Natural killer cell (primary cell): ENCODE results near the gene ADAMTS17. TPM values are rescaled to one million over a fixed set of nuclear protein-coding genes. Genes with fewer than 3 reads are reported as not detected.

ENCODE experiments used
- ATAC-seq, 3 donors: fragments of 150-1000 bp in 2 of 3; fragments of 200-7000 bp in 1 of 3; cut with Tn5 transposase; 1 replicate in 1 of 3; 2 replicates in 2 of 3; pipeline ENCODE4 v1.10.0; 2021; ENCODE audit warnings: mild to moderate bottlenecking in 2 of 3, moderate library complexity in 2 of 3
- DNase-seq, 2 donors: peaks; one replicate each; pipeline versions ENCODE4 v3.0.0 to v3.0.0-alpha.2; 2013 to 2021; ENCODE audit warnings: mixed read lengths in 1 of 2
- H3K27ac ChIP-seq: one replicate; pipeline ENCODE4 v1.5.1; 2013; ENCODE audit warnings: mild to moderate bottlenecking, low read length
- H3K27me3 ChIP-seq: one replicate; pipeline ENCODE4 v1.6.1; 2013; ENCODE audit warnings: low read length; ENCODE audit not compliant: control insufficient read depth, insufficient read depth
- H3K36me3 ChIP-seq: one replicate; pipeline ENCODE4 v1.6.1; 2013; ENCODE audit warnings: low read length; ENCODE audit not compliant: control insufficient read depth, insufficient read depth
- H3K4me1 ChIP-seq: one replicate; pipeline ENCODE4 v1.6.1; 2013; ENCODE audit warnings: low read length; ENCODE audit not compliant: control insufficient read depth, insufficient read depth
- H3K4me3 ChIP-seq: one replicate; pipeline ENCODE4 v1.5.1; 2013; ENCODE audit warnings: low read length
- H3K9me3 ChIP-seq: one replicate; pipeline ENCODE4 v1.6.1; 2013; ENCODE audit warnings: low read length; ENCODE audit not compliant: control insufficient read depth, insufficient read depth
- H3K27ac Mint-ChIP-seq, 2 donors: one replicate each; pipeline ENCODE4 v1.8.0; 2022; ENCODE audit warnings: mild to moderate bottlenecking in 2 of 2, mixed read lengths in 2 of 2, moderate library complexity in 1 of 2
- H3K27me3 Mint-ChIP-seq, 2 donors: one replicate each; pipeline ENCODE4 v1.8.0; 2022; ENCODE audit warnings: low read depth in 2 of 2, mixed read lengths in 2 of 2
- H3K36me3 Mint-ChIP-seq: one replicate; pipeline ENCODE4 v1.8.0; 2022; ENCODE audit warnings: mixed read lengths
- H3K4me1 Mint-ChIP-seq, 2 donors: one replicate each; pipeline ENCODE4 v1.8.0; 2022; ENCODE audit warnings: mixed read lengths in 2 of 2
- H3K4me3 Mint-ChIP-seq: one replicate; pipeline ENCODE4 v1.8.0; 2022; ENCODE audit warnings: mild to moderate bottlenecking, moderate library complexity, mixed read lengths
- H3K9me3 Mint-ChIP-seq, 2 donors: one replicate each; pipeline ENCODE4 v1.8.0; 2022; ENCODE audit warnings: mixed read lengths in 2 of 2
- WGBS: methylation state at CpG from one replicate; pipeline ENCODE4 v1.1.7; 2013; ENCODE audit warnings: missing lambda C conversion rate; ENCODE audit not compliant: insufficient coverage; 5-methylcytosine and 5-hydroxymethylcytosine counted together
- intact Hi-C: fragments of 100-400 bp; cut with micrococcal nuclease; formaldehyde crosslinking; loops from one replicate; pipeline ENCODE4 v1.14.2; 2022
- total RNA-seq, 4 donors: library from RNA; stranded (reverse); fragments of 120-200 nt in 1 of 4; gene quantifications; one replicate each; pipeline versions ENCODE4 v1.2.3 to v1.2.4, GENCODE V29; 2013 to 2022
- TF ChIP-seq, protein P1 (sequence below): fragments of 200-600 bp; IDR thresholded peaks from one replicate; pipeline ENCODE4 v1.8.0; 2022; ENCODE audit warnings: antibody characterized with exemption

ADAMTS17 gene
- total RNA-seq, 3 donors from 2014 or later (not counting 1 experiment from before 2014, with no cell fraction given), result 4.8 to 9.5 (median 5.3) TPM

DNA sequence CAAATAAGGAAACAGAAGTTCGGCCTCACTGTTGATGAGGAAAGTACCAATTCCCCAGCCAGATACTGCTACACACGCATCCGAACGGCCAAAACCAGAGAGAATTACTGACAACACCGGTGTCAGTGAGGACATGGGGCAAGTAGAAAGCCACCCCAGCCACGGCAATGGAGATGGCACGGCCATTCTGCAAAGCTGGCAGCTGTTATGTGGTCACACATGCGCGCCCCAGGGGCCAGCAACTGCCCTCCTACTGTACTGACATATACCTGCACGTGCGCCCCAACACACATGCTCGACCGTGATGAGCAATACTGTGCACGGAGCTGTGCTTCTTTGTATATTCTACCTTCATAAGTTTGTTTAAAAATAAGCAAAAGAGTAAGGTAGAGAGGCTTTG is 217.4 kb downstream of the ADAMTS17 start:
- no peaks in the 10 kb centered on the region for H3K4me1 ChIP-seq
- no peak overlapping the region for H3K27ac Mint-ChIP-seq
- peaks cover 20% of the 10 kb centered on the region for H3K36me3 Mint-ChIP-seq
- DNase-seq (no peak), ATAC-seq (no peak)
- WGBS, result 89% methylated on average over 14 of the region's 14 CpGs
- no peaks in the 10 kb centered on the region for H3K27me3 ChIP-seq
- no peak overlapping the region for H3K27ac ChIP-seq
- TF ChIP-seq, protein P1, sequence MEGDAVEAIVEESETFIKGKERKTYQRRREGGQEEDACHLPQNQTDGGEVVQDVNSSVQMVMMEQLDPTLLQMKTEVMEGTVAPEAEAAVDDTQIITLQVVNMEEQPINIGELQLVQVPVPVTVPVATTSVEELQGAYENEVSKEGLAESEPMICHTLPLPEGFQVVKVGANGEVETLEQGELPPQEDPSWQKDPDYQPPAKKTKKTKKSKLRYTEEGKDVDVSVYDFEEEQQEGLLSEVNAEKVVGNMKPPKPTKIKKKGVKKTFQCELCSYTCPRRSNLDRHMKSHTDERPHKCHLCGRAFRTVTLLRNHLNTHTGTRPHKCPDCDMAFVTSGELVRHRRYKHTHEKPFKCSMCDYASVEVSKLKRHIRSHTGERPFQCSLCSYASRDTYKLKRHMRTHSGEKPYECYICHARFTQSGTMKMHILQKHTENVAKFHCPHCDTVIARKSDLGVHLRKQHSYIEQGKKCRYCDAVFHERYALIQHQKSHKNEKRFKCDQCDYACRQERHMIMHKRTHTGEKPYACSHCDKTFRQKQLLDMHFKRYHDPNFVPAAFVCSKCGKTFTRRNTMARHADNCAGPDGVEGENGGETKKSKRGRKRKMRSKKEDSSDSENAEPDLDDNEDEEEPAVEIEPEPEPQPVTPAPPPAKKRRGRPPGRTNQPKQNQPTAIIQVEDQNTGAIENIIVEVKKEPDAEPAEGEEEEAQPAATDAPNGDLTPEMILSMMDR, result no peak
- H3K27me3 Mint-ChIP-seq, result peaks cover 0 to 5% of the 10 kb centered on the region in 2 donors
- intact Hi-C loops, result no loop called here
- H3K4me3 ChIP-seq, result no peak overlapping the region
- no peaks in the 10 kb centered on the region for H3K36me3 ChIP-seq
- peaks cover 2 to 10% of the 10 kb centered on the region in 2 donors for H3K9me3 Mint-ChIP-seq
- H3K4me1 Mint-ChIP-seq, result no peaks in the 10 kb centered on the region
- H3K4me3 Mint-ChIP-seq, result no peak overlapping the region
- H3K9me3 ChIP-seq, result peaks cover 12% of the 10 kb centered on the region

DNA sequence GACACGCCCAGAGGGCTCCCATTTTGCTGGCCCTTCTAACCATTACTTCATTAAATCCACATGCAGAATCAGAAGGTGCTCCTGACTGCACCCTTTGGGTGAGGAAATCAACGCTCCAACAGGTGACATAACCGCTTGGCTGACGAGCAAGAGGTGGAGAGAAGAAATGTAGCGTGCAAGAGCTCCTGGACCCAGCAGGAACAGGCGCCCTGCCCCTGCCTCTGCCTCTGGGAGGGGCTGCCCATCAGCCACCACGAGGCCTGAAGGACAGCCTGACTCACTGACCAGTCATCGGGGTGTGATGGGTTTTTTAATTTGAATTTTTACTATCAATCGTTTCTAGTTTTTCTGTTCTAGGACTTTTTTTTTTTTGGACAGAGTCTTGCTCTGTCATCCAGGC is 218.2 kb downstream of the ADAMTS17 start:
- Mint-ChIP-seq H3K9me3 (peaks cover 2 to 10% of the 10 kb centered on the region in 2 donors), H3K27me3 (peaks cover 0 to 5% of the 10 kb centered on the region in 2 donors), H3K36me3 (peaks cover 20% of the 10 kb centered on the region), H3K4me1 (no peaks in the 10 kb centered on the region), H3K4me3 (no peak overlapping the region), H3K27ac (no peak overlapping the region)
- Histone ChIP-seq H3K4me3 (no peak overlapping the region), H3K27ac (no peak overlapping the region), H3K27me3 (no peaks in the 10 kb centered on the region), H3K36me3 (no peaks in the 10 kb centered on the region), H3K4me1 (no peaks in the 10 kb centered on the region), H3K9me3 (peaks cover 12% of the 10 kb centered on the region)
- ATAC-seq (no peak), DNase-seq (no peak)
- 84% methylated on average over 9 of the region's 9 CpGs for WGBS
- intact Hi-C loops, result no loop called here
- TF ChIP-seq, protein P1, result no peak

DNA sequence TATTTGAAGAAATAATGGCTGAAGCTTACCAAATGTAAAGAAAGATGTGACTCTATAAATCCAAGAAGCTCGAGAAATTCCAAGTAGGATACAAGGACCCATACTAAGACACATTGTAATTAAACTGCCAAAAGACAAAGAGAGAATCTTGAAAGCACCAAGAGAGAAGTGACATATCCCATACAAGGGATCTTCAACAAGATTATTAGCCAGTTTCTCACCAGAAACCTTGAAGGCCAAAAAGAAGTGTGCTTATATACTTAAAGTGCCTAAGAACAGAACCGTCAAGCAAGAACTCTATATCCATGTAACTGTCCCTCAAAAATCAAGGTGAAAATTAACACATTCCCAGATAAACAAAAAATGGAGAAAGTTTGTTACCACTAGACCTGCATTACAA is 220.5 kb downstream of the ADAMTS17 start:
- Mint-ChIP-seq H3K4me3 (no peak overlapping the region), H3K27me3 (peaks cover 0 to 5% of the 10 kb centered on the region in 2 donors), H3K4me1 (no peaks in the 10 kb centered on the region)

DNA sequence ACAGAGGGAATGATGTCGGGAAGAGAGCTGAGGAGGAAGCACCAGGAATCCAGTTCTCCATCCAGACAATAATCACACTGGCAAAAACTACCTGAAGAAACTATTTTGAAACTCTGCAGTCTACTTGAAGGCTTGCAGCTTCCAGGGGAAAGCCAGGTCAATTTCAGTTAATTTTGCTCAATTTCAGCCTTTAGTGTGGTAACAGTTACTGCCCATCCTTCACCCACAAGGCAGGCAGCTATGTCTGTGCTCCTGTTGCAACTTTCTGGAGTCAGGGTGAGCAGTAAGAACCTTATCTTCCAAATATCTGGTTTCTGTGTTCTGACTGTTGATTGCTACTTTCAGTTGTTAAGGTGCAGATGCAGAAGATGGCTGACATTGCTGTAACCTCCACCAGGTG is 221.7 kb downstream of the ADAMTS17 start:
- intact Hi-C loops, result no loop called here
- Mint-ChIP-seq H3K27me3 (peaks cover 0 to 7% of the 10 kb centered on the region in 2 donors), H3K4me3 (no peak overlapping the region), H3K9me3 (peaks cover 2 to 10% of the 10 kb centered on the region in 2 donors), H3K36me3 (peaks cover 20% of the 10 kb centered on the region), H3K27ac (no peak overlapping the region), H3K4me1 (no peaks in the 10 kb centered on the region)
- TF ChIP-seq, protein P1, result no peak
- no peaks in the 10 kb centered on the region for H3K4me1 ChIP-seq
- no peak for DNase-seq
- ATAC-seq, result no peak
- no peaks in the 10 kb centered on the region for H3K36me3 ChIP-seq
- H3K9me3 ChIP-seq, result peaks cover 12% of the 10 kb centered on the region
- no peak overlapping the region for H3K4me3 ChIP-seq
- H3K27me3 ChIP-seq, result no peaks in the 10 kb centered on the region
- 100% methylated on average over 1 of the region's 1 CpG for WGBS
- no peak overlapping the region for H3K27ac ChIP-seq

More for the DNA sequence above, 220.5 kb downstream of the ADAMTS17 start:
- H3K4me1 ChIP-seq, result no peaks in the 10 kb centered on the region
- peaks cover 12% of the 10 kb centered on the region for H3K9me3 ChIP-seq
- DNase-seq (no peak), ATAC-seq (no peak)
- no peak overlapping the region for H3K4me3 ChIP-seq
- no peak overlapping the region for H3K27ac ChIP-seq
- H3K9me3 Mint-ChIP-seq, result peaks cover 2 to 10% of the 10 kb centered on the region in 2 donors
- H3K27me3 ChIP-seq, result no peaks in the 10 kb centered on the region
- peaks cover 20% of the 10 kb centered on the region for H3K36me3 Mint-ChIP-seq
- 100% methylated on average over 2 of the region's 2 CpGs for WGBS
- H3K36me3 ChIP-seq, result no peaks in the 10 kb centered on the region
- intact Hi-C loops, result no loop called here
- TF ChIP-seq, protein P1, result no peak
- H3K27ac Mint-ChIP-seq, result no peak overlapping the region
